ENCODE measurements around the gene E4F1.

DNA sequence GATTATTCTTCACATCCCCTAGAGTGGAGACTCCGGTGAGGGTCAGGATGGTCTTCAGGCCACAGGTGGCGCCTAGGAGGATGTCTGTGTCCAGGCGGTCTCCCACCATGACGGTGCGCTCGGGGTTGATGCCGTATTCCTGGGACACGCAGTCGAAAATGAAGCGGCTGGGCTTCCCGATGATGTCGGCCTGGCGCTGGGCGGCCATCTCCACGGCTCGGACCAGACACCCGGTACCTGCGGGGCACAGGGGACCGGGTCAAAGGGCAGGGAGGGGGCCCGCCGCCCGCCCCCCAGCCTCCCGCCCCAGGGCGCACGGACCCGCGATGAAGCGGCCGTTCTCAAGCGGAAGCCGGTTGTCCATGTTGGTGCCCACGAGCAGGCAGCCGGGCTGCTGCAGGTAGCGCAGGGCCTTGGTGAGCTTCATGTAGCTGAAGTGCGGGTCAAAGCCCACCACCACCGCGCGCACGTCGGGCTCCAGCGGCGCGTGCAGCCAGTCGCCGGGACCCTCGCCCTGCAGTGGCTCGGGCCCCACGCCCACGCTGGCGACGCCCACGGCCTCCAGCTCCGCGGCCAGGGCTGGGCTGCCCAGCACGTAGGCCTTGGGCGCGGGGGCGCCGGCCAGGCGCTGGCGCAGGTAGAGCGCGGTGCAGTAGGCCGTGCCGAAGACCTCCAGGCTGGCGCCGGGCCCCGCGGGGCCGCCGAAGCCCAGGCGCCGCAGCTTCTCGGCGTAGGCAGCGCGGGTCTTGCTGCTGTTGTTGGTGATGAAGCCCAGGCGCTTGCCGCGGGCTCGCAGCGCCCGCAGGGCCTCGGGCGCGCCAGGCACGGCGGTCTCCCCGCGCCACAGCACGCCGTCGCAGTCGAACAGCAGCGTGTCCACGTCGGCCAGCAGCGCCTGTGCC is 9.3 kb upstream of the E4F1 start:
- TF ChIP-seq, protein P1, sequence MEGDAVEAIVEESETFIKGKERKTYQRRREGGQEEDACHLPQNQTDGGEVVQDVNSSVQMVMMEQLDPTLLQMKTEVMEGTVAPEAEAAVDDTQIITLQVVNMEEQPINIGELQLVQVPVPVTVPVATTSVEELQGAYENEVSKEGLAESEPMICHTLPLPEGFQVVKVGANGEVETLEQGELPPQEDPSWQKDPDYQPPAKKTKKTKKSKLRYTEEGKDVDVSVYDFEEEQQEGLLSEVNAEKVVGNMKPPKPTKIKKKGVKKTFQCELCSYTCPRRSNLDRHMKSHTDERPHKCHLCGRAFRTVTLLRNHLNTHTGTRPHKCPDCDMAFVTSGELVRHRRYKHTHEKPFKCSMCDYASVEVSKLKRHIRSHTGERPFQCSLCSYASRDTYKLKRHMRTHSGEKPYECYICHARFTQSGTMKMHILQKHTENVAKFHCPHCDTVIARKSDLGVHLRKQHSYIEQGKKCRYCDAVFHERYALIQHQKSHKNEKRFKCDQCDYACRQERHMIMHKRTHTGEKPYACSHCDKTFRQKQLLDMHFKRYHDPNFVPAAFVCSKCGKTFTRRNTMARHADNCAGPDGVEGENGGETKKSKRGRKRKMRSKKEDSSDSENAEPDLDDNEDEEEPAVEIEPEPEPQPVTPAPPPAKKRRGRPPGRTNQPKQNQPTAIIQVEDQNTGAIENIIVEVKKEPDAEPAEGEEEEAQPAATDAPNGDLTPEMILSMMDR (IDR thresholded peaks at IDR 0.05), result no peak
- no peak for TF ChIP-seq EP300 (IDR thresholded peaks at IDR 0.05)

Measured in tibial nerve (tissue), 4 donors.